HepG2 (cell line): ENCODE measurements around the gene SLC25A33. TPM values are rescaled to one million over a fixed set of nuclear protein-coding genes. Genes with fewer than 3 reads are reported as not detected.

ENCODE experiments used
- ARID4A ChIP-seq: sonication (generic); formaldehyde crosslinking; IDR thresholded peaks from 2 replicates; pipeline ENCODE4 v1.5.0; 2020; ENCODE audit warnings: mild to moderate bottlenecking, missing genetic modification reagents, borderline replicate concordance
- CENPX ChIP-seq: sonication (generic); formaldehyde crosslinking; IDR thresholded peaks from 2 replicates; pipeline ENCODE4 v1.9.0; 2021; ENCODE audit warnings: mild to moderate bottlenecking, missing genetic modification reagents, moderate library complexity
- CHCHD3 ChIP-seq: sonication (generic); formaldehyde crosslinking; IDR thresholded peaks from 2 replicates; pipeline ENCODE4 v1.8.0; 2022; ENCODE audit warnings: mild to moderate bottlenecking, missing genetic modification reagents, moderate library complexity
- FOSL1 ChIP-seq: sonication (generic); formaldehyde crosslinking; IDR thresholded peaks from 2 replicates; pipeline ENCODE4 v1.9.0; 2021; ENCODE audit warnings: missing genetic modification reagents, borderline replicate concordance
- GMEB2 ChIP-seq: IDR thresholded peaks from 2 replicates; pipeline ENCODE4 v1.6.1; 2016; ENCODE audit warnings: missing biosample characterization, missing genetic modification reagents, low read depth
- HDAC6 ChIP-seq: fragments of 200-600 bp; sonication (generic); IDR thresholded peaks from 2 replicates; pipeline ENCODE4 v1.7.0; 2017; ENCODE audit warnings: mild to moderate bottlenecking, antibody characterized with exemption, low read length, low read depth
- MIER2 ChIP-seq: IDR thresholded peaks from 2 replicates; pipeline ENCODE4 v1.6.1; 2016; ENCODE audit warnings: missing biosample characterization, missing genetic modification reagents
- MTF2 ChIP-seq: sonication (generic); formaldehyde crosslinking; IDR thresholded peaks from 2 replicates; pipeline ENCODE4 v1.5.0; 2020; ENCODE audit warnings: missing genetic modification reagents, borderline replicate concordance
- NAIF1 ChIP-seq: sonication (generic); formaldehyde crosslinking; IDR thresholded peaks from 2 replicates; pipeline ENCODE4 v1.5.0; 2020; ENCODE audit warnings: mild to moderate bottlenecking, missing genetic modification reagents, borderline replicate concordance
- PCBP1 ChIP-seq: fragments of 200-400 bp; formaldehyde crosslinking; IDR thresholded peaks from 2 replicates; pipeline ENCODE4 v1.6.1; 2017; ENCODE audit warnings: mild to moderate bottlenecking, low read depth, low read length, borderline replicate concordance
- RARA ChIP-seq: IDR thresholded peaks from 2 replicates; pipeline ENCODE4 v1.6.1; 2016; ENCODE audit warnings: missing genetic modification reagents, missing compliant biosample characterization
- RBAK ChIP-seq: sonication (generic); formaldehyde crosslinking; IDR thresholded peaks from 2 replicates; pipeline ENCODE4 v1.5.1; 2020; ENCODE audit warnings: mild to moderate bottlenecking, missing genetic modification reagents
- RXRA ChIP-seq: sonication (generic); formaldehyde crosslinking; IDR thresholded peaks from 2 replicates; pipeline ENCODE4 v1.5.1; 2020; ENCODE audit warnings: missing genetic modification reagents
- SP2 ChIP-seq: sonication (generic); formaldehyde crosslinking; IDR thresholded peaks from 2 replicates; pipeline ENCODE4 v1.5.1; 2020; ENCODE audit warnings: mild to moderate bottlenecking, missing genetic modification reagents
- SRSF1 ChIP-seq: fragments of 200-400 bp; formaldehyde crosslinking; optimal IDR thresholded peaks from 2 replicates; pipeline ENCODE3; 2017; ENCODE audit warnings: mild to moderate bottlenecking, low read depth, low read length, moderate library complexity
- TEAD2 ChIP-seq: sonication (generic); formaldehyde crosslinking; IDR thresholded peaks from 2 replicates; pipeline ENCODE4 v1.9.0; 2021; ENCODE audit warnings: missing genetic modification reagents
- TMF1 ChIP-seq: sonication (generic); formaldehyde crosslinking; IDR thresholded peaks from 2 replicates; pipeline ENCODE4 v1.8.1; 2022; ENCODE audit warnings: low read depth, missing genetic modification reagents
- XRCC5 ChIP-seq: fragments of 200-400 bp; formaldehyde crosslinking; optimal IDR thresholded peaks from 2 replicates; pipeline ENCODE3; 2017; ENCODE audit warnings: mild to moderate bottlenecking, low read length
- ZBTB21 ChIP-seq: sonication (generic); formaldehyde crosslinking; IDR thresholded peaks from 2 replicates; pipeline ENCODE4 v1.4.0; 2020; ENCODE audit warnings: missing genetic modification reagents
- ZFAT ChIP-seq: sonication (generic); formaldehyde crosslinking; conservative IDR thresholded peaks from 2 replicates; pipeline ENCODE4 v1.8.1; 2023; ENCODE audit warnings: missing genetic modification reagents, inconsistent platforms
- ZNF383 ChIP-seq: sonication (generic); formaldehyde crosslinking; IDR thresholded peaks from 2 replicates; pipeline ENCODE4 v1.4.0; 2020; ENCODE audit warnings: missing genetic modification reagents, mild to moderate bottlenecking, borderline replicate concordance
- ZNF772 ChIP-seq: sonication (generic); formaldehyde crosslinking; IDR thresholded peaks from 2 replicates; pipeline ENCODE4 v1.5.0; 2020; ENCODE audit warnings: mild to moderate bottlenecking, missing genetic modification reagents
- ZUFSP ChIP-seq: sonication (generic); formaldehyde crosslinking; IDR thresholded peaks from 2 replicates; pipeline ENCODE4 v1.9.0; 2021; ENCODE audit warnings: missing genetic modification reagents, mild to moderate bottlenecking, borderline replicate concordance
- polyA plus RNA-seq, 8 experiments: library from polyadenylated mRNA; depleted of rRNA in 3 of 8; stranded (reverse) in 7 of 8; unstranded in 1 of 8; fragments of >200 nt; fragmentation: Illumina TruSeq in 4 of 8; extraction: Trizol in 4 of 8; gene quantifications; 2 replicates each; pipeline versions ENCODE4 v1.2.1 to v1.2.3, GENCODE V29; 2011 to 2016; ENCODE audit warnings: low read depth in 4 of 8, missing spikeins in 1 of 8, mixed read lengths in 1 of 8; ENCODE audit not compliant: insufficient read depth in 1 of 8
- total RNA-seq, 5 experiments: library from RNA; depleted of rRNA; stranded (reverse); fragments of >200 nt; fragmentation: Illumina TruSeq; extraction: Trizol; gene quantifications; 2 replicates each; pipeline ENCODE4 v1.2.3, GENCODE V29; 2016; ENCODE audit warnings: low read depth in 1 of 5

SLC25A33 gene
- total and polyA plus RNA-seq, 2 of the 13 experiments (the other 11 are each of a cell fraction or from before 2014, with no cell fraction given) = 15.4 to 50.3 TPM

- no peak for TF ChIP-seq ZUFSP (CRISPR knock-in tag)
- no peak for TF ChIP-seq NAIF1
- TF ChIP-seq MTF2 (CRISPR knock-in tag) = 0 out of 2 replicates have a peak, but pooled peaks have one; percentile 31
- peak; percentile 61; the same call in 1 of the 2 replicates for TF ChIP-seq MIER2 (CRISPR knock-in tag)
- TF ChIP-seq SP2 (CRISPR knock-in tag) = 0 out of 2 replicates have a peak, but pooled peaks have one; percentile 15
- no peak for TF ChIP-seq CENPX (CRISPR knock-in tag)
- TF ChIP-seq ZFAT = no peak
- TF ChIP-seq CHCHD3 (CRISPR knock-in tag) = no peak
- peak; percentile 52; the same call in 1 of the 2 replicates for TF ChIP-seq RXRA (CRISPR knock-in tag)
- no peak for TF ChIP-seq ZNF383
- TF ChIP-seq TMF1 = no peak
- no peak for TF ChIP-seq HDAC6
- no peak for TF ChIP-seq PCBP1
- TF ChIP-seq ZBTB21 = no peak
- TF ChIP-seq XRCC5 = no peak
- no peak for TF ChIP-seq TEAD2 (CRISPR knock-in tag)
- TF ChIP-seq ARID4A (CRISPR knock-in tag) = peak; percentile 36; the same call in 1 of the 2 replicates
- TF ChIP-seq GMEB2 (CRISPR knock-in tag) = no peak
- no peak for TF ChIP-seq FOSL1 (CRISPR knock-in tag)
- 0 out of 2 replicates have a peak, but pooled peaks have one; percentile 60 for TF ChIP-seq ZNF772 (CRISPR knock-in tag)
- peak; percentile 72; the same call in 1 of the 2 replicates for TF ChIP-seq RBAK (CRISPR knock-in tag)
- peak; percentile 75 for TF ChIP-seq RARA (CRISPR knock-in tag)
- TF ChIP-seq SRSF1 = no peak
Measured at GRCh38 chr1:9537863-9538668, 1.2 kb upstream of the SLC25A33 start (continued).
